Measurements from ENCODE around the gene FAIM.
"Not testable (repeated sequence)": the region's sequence is repeated elsewhere in the genome, so short reads cannot be mapped to it uniquely, and the experiment has no call there.

Gene FAIM, protein sequence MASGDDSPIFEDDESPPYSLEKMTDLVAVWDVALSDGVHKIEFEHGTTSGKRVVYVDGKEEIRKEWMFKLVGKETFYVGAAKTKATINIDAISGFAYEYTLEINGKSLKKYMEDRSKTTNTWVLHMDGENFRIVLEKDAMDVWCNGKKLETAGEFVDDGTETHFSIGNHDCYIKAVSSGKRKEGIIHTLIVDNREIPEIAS

DNA sequence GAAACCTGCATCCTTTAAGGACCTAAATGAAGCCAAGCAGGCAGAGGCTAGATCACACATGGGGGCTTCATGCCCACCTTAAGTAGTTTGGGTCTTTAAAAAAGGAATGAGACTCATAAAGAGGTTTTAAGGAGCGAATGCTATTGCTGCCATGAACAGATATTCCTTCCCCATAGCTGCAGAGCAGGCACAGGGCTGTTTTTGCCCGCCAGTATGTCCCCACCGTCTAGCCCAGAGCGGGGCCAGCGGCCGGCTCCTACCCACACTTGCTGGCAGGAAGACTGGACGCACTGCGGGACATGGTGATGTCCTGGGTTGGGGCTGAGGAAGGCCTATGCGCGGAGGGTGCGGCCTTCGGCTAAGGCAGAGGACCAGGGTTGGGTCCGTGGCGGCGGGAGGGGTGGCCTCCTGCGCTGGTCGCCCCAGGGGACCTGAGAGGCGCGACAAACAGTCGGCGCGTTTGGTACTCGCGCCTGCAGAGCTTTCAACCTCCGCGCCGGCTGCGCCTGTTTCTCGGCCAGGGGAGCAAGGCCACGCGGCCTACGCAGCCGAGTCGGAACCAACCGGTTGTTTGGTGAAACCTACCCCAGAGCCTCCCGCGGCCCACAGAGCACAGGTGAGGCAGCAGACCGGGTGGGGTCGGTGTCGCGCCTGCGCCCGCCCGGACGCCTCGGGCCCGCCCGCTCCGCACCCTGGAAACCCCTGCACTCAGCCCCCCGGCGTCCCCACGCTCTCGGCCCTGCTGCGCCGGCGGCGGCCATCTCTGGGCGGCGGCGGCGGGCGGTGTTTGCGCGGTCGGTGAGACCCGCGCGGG, at the start of gene FAIM:
Gene FAIM, plus strand, starts transcription at position 450 of the 814 bp plus-strand sequence. CDS start 10,956 bp downstream, outside the sequence.
- peak; percentile 53 to 92 (median 74) for DNase-seq

DNA sequence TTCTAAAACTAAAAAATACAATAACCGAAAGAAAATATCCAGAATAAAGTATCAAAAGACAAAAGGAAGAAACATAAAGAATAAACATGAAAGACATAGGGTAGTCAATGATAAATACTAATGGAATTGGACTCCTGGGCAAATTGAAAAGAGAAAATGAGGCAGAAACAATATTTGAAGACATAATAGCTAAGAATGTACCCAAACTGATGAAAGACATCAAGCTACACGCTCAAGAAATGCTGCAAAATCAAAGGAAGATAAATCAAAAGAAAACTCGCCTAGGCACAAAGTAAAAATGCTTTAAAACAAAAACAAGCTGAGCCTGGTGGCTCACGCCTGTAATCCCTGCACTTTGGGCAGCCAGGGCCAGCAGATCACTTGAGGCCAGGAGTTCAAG, 49.4 kb upstream of the FAIM start:
- DNase-seq = no peak

DNA sequence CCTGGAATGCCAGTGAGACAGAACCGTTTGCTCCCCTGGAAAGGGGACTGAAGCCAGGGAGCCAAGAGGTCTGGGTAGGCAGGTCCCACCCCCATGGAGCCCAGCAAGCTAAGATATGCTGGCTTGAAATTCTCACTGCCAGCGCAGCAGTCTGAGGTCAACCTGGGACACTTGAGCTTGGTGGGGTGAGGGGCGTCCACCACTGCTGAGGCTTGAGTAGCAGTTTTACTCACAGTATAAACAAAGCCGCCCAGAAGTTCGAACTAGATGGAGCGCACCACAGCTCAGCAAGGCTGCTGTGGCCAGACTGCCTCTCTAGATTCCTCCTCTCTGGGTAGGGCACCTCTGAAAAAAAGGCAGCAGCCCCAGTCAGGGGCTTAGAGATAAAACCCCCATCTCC, 48.1 kb upstream of the FAIM start:
- DNase-seq = no peak

- DNase-seq = not testable (repeated sequence)
Measured at GRCh38 chr3:138562902-138563301, 45.7 kb upstream of the FAIM start.

DNA sequence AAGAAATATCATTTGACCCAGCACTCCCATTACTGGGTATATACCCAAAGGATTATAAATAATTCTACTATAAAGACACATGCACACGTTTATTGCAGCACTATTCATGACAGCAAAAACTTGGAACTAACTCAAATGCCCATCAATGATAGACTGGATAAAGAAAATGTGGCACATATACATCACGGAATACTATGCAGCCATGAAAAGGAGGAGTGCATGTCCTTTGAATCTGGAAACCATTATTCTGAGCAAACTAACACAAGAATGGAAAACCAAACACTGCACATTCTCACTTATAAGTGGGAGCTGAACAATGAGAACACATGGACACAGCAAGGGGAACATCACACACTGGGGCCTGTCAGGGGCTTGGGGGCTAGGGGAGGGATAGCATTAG, 42.3 kb upstream of the FAIM start:
- not testable (repeated sequence) for DNase-seq

DNA sequence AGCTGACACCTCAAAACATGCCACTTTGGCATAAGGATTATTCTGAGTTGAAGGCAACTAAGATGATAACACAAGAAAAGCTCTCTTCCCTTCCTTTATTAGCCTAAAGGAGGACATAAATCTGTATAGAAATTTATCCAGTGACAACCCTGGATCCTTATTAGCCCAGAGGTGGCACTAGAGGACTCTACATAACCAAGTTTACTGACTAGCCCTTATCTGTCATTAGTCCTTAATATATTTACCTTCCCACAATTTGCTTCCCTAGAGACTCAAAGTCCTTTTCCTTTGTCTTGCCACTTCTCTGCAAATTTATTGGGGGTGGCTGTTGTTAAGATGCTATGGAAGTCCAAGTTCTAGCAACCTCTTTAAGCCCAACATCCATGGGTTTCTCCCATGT, 41.2 kb upstream of the FAIM start:
- no peak for DNase-seq

DNA sequence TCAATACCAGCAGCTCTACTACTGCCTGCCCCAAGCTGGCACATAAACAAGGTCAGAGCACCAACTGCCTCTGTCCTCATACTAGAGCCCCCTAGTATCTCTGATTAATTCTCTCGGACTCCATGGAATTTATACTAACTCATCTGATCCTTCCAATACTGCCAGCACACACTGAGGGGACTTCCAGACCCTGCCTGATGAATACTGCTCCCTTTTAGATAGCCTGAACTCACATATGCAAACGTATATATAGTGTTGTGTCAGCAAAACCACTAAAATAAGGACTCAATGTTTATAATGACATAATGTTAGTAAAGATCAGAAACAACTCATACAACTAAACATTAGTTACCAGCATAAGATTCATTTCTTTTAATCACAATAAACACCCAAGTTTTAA, 39.5 kb upstream of the FAIM start:
- no peak for DNase-seq

GRCh38 chr3:138569624-138570023, 38.9 kb upstream of the FAIM start:
- DNase-seq = not testable (repeated sequence)

GRCh38 chr3:138573138-138573537, 35.4 kb upstream of the FAIM start:
- no peak for DNase-seq

GRCh38 chr3:138578141-138578540, 30.4 kb upstream of the FAIM start:
- DNase-seq = no peak

DNA sequence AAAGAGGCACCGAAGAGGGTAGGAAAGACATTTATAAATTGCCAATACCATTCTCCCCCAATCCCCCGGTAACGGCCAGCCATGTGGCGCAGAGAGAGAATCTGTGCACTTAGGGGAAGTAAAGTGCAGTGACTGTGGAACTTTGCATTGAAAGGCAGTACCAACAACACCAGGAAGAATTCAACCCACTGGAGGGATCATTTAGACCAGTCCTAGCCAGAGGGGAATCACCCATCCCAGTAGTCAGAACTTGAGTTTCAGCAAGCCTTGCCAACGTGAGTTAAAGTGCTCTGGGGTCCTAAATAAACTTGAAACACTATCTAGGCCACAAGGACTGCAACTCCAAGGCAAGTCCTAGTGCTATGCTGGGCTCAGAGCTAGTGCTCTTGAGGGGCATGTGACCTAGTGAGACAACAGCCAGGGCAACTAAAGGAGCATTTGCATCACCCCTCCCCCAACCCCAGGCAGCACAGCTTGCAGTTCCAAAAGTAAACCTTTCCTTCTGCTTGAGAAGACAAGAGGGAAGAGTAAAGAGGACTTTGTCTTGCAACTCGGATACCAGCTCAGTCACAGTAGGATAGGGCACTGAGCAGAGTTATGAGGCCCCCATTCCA, 29.5 kb upstream of the FAIM start:
- DNase-seq = no peak

DNA sequence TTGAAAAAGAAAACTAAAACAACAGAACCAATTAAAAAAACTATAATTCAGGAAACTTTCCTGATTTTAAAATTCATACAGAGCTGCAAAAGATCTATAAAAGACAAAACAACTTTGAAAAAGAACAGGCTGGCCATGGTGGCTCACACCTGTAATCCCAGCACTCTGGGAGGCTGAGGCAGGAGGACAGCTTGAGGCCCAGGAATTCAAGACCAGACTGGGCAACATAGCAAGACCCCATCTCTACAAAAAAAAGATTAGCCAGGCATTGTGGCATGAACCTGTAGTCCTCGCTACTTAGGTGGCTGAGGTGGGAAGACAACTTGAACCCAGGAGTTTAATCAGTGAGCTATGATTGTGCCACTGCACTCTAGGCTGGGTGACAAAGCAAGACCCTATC, 21.2 kb upstream of the FAIM start:
- no peak for DNase-seq

- DNase-seq = no peak
Measured at GRCh38 chr3:138588445-138588844, 20.1 kb upstream of the FAIM start.

DNA sequence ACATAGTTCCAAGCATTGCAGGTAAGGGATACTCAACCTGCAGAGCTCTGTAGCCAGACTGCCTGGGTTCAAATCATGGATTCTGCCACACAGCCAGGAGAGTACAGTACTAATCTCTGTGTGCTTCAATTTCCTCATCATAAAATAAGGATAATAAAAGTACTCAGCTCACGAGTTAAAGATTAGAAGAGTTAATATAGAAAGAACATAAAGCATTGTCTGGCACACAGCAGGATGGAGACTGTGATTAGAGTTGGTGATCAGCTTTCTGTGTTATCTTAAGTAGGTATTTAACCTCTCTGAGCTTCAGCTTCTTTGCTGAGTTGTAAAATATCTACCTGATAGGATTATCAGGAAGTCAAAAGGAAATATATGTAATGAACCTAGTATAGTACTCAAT, 17.2 kb upstream of the FAIM start:
- no peak for DNase-seq

- no peak for DNase-seq
Measured at GRCh38 chr3:138593488-138594149, 15.0 kb upstream of the FAIM start.

GRCh38 chr3:138594150-138594934, 14.2 kb upstream of the FAIM start, which contains the start of gene CEP70:
CEP70 (minus strand) TSS chr3:138594260; CDS start chr3:138572927, 21,333 bp downstream.
- DNase-seq = no peak

- DNase-seq = no peak
Measured at GRCh38 chr3:138594935-138595610, 13.5 kb upstream of the FAIM start.

- not testable (repeated sequence) for DNase-seq
Measured at GRCh38 chr3:138597186-138597976, 11.2 kb upstream of the FAIM start.

DNA sequence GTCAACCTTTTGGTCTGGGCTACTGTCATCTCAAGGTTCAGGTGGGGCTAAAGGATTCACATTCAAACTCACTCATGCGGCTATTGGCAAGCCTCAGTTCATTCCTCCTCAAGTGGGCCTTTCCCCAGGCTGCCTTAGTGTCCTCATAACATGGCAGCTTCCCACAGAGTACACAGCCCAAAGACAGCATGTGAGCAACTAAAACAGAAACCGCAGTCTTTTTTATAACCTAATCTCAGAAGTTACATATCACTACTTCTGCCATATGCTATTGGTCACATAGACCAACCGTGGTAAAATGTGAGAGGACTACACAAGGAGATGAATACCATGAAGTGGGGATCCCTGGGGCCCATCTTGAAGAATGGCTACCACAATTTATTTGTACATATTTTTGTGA, 10.0 kb upstream of the FAIM start:
- no peak for DNase-seq

- DNase-seq = no peak
Measured at GRCh38 chr3:138600100-138600745, 8.3 kb upstream of the FAIM start.

DNA sequence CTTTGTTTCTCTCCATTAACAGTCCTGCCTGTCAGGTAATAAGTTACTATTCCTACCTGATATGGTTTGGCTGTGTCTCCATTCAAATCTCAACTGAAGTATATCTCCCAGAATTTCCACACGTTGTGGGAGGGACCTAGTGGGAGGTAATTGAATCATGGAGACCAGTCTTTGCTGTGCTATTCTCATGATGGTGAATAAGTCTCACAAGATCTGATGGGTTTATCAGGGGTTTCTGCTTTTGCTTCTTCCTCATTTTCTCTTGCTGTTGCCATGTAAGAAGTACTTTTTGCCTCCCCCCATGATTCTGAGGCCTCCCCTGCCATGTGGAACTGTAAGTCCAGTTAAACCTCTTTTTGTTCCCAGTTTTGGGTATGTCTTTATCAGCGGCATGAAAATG, 6.9 kb upstream of the FAIM start:
- not testable (repeated sequence) for DNase-seq
